HEK293T (cell line): ENCODE results near the gene LRRC14B.

Experiments
- BHLHE40 ChIP-seq: fragments of 450-650 bp; IDR thresholded peaks from 2 replicates; pipeline ENCODE4 v1.6.1; 2016; ENCODE audit warnings: mild to moderate bottlenecking, moderate library complexity, borderline replicate concordance
- ELF4 ChIP-seq: fragments of 450-650 bp; IDR thresholded peaks from 2 replicates; pipeline ENCODE4 v1.6.1; 2017; ENCODE audit warnings: antibody characterized with exemption
- FOXA1 ChIP-seq: fragments of 450-650 bp; IDR thresholded peaks from 2 replicates; pipeline ENCODE4 v1.6.1; 2016; ENCODE audit warnings: mild to moderate bottlenecking
- FOXK2 ChIP-seq: fragments of 450-650 bp; IDR thresholded peaks from 2 replicates; pipeline ENCODE4 v1.6.1; 2016; ENCODE audit warnings: mild to moderate bottlenecking
- FOXM1 ChIP-seq: fragments of 450-650 bp; IDR thresholded peaks from 2 replicates; pipeline ENCODE4 v1.6.1; 2017; ENCODE audit warnings: mild to moderate bottlenecking, borderline replicate concordance
- L3MBTL2 ChIP-seq: fragments of 450-650 bp; conservative IDR thresholded peaks from 2 replicates; pipeline ENCODE4 v1.6.1; 2016; ENCODE audit warnings: mild to moderate bottlenecking
- LEF1 ChIP-seq: fragments of 450-650 bp; IDR thresholded peaks from 2 replicates; pipeline ENCODE4 v1.6.1; 2017; ENCODE audit warnings: mild to moderate bottlenecking, borderline replicate concordance
- NFRKB ChIP-seq: fragments of 450-650 bp; IDR thresholded peaks from 2 replicates; pipeline ENCODE4 v1.6.1; 2016; ENCODE audit warnings: mild to moderate bottlenecking, moderate library complexity
- SP1 ChIP-seq: fragments of 450-650 bp; IDR thresholded peaks from 2 replicates; pipeline ENCODE4 v1.6.1; 2017
- SUZ12 ChIP-seq: fragments of 450-650 bp; IDR thresholded peaks from 2 replicates; pipeline ENCODE4 v1.6.1; 2016; ENCODE audit warnings: mild to moderate bottlenecking
- ZNF384 ChIP-seq: fragments of 450-650 bp; IDR thresholded peaks from 2 replicates; pipeline ENCODE4 v1.6.1; 2016

DNA sequence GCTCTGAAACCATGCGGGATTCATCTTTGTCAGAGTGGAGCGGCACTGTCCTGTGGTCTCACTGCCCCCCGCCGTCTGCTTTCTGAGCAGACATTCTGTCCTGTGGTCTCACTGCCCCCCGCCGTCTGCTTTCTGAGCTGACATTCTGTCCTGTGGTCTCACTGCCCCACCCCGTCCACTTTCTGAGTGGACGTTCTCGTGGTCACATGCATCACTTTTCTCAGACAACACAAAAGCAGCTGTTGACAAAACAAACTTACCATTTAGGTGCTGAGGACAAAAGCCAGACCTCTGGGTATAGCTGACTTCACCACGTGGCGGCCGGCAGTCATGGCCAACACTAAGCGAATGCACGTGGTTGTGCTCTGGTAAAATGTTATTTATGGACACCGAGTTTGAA lies 2.8 kb downstream of the LRRC14B start:
- no peak for TF ChIP-seq BHLHE40
- TF ChIP-seq ZNF384 = no peak
- no peak for TF ChIP-seq SP1
- no peak for TF ChIP-seq ELF4
- TF ChIP-seq NFRKB = no peak
- TF ChIP-seq FOXK2 = no peak
- no peak for TF ChIP-seq SUZ12
- TF ChIP-seq FOXM1 = no peak
- no peak for TF ChIP-seq FOXA1
- TF ChIP-seq L3MBTL2 = no peak
- no peak for TF ChIP-seq LEF1
